Endothelial cell of umbilical vein (primary cell): ENCODE measurements around the gene ARRDC2. TPM values are rescaled to one million over a fixed set of nuclear protein-coding genes. Genes with fewer than 3 reads are reported as not detected.

ENCODE experiments used
- BruUV-seq: library from RNA; stranded (reverse); fragments of 400-500 nt; replicated peaks from 2 replicates; lab custom pipeline; 2021; lab: Mats Ljungman, UMichigan
- CTCF ChIA-PET: fragments of 300-600, 350-600 bp; sonication (Branson Sonifier 250); formaldehyde crosslinking; loops from one replicate; lab custom pipeline; 2021; ENCODE audit warnings: antibody characterized with exemption, inconsistent platforms; lab: Charles Lee
- POLR2A ChIA-PET: fragments of 300-600, 350-600 bp; sonication (Branson Sonifier 250); formaldehyde crosslinking; loops from one replicate; lab custom pipeline; 2021; ENCODE audit warnings: antibody characterized with exemption, inconsistent platforms; lab: Charles Lee
- DNase-seq: peaks from one replicate; pipeline ENCODE4 v3.0.0-alpha.2; 2011; ENCODE audit warnings: low read depth, low spot score
- FAIRE-seq: peaks from 2 replicates; lab custom pipeline; 2011; peaks lifted over from hg19 to GRCh38; lab: Jason Lieb, UNC
- H2AFZ ChIP-seq: 2 replicates; pipeline ENCODE4 v1.6.0; 2012; ENCODE audit warnings: low read depth, low read length, control low read depth, inconsistent platforms
- H3K27ac ChIP-seq: 2 replicates; pipeline ENCODE4 v1.5.1; 2011; ENCODE audit warnings: low read depth, mild to moderate bottlenecking, control low read depth, low read length, moderate library complexity; ENCODE audit not compliant: insufficient read depth
- H3K27me3 ChIP-seq, 2 experiments: 2 replicates each; pipeline versions ENCODE4 v1.6.0 to v1.6.1; 2011; ENCODE audit warnings: low read length in 2 of 2, mixed read lengths in 1 of 2; ENCODE audit not compliant: control insufficient read depth in 2 of 2, insufficient read depth in 2 of 2
- H3K36me3 ChIP-seq, 2 experiments: 2 replicates in 1 of 2; 3 replicates in 1 of 2; pipeline ENCODE4 v1.5.1; 2011; ENCODE audit warnings: low read length in 2 of 2, mild to moderate bottlenecking in 1 of 2, moderate library complexity in 1 of 2; ENCODE audit not compliant: control insufficient read depth in 2 of 2, insufficient read depth in 2 of 2; ENCODE audit errors: extremely low read depth in 1 of 2
- H3K4me1 ChIP-seq: 3 replicates; pipeline ENCODE4 v1.5.1; 2011; ENCODE audit warnings: mild to moderate bottlenecking, low read length; ENCODE audit not compliant: control insufficient read depth, insufficient read depth; ENCODE audit errors: extremely low read depth
- H3K4me2 ChIP-seq: 2 replicates; pipeline ENCODE4 v1.6.1; 2011; ENCODE audit warnings: low read length, control low read depth, mixed read lengths; ENCODE audit not compliant: insufficient read depth
- H3K4me3 ChIP-seq, 3 experiments: fragments of 200-600 bp in 1 of 3; sonication (generic), shearing (Covaris generic) in 1 of 3; replicated peaks in 1 of 3; 2 replicates each; pipeline ENCODE4 v1.5.1; 2011 to 2016; ENCODE audit warnings: control low read depth in 3 of 3, low read length in 3 of 3, mild to moderate bottlenecking in 2 of 3, inconsistent platforms in 1 of 3, low read depth in 1 of 3, moderate library complexity in 1 of 3; ENCODE audit not compliant: insufficient read depth in 1 of 3
- H3K79me2 ChIP-seq: 2 replicates; pipeline ENCODE4 v1.6.0; 2012; ENCODE audit warnings: low read length, inconsistent platforms; ENCODE audit not compliant: control insufficient read depth, insufficient read depth
- H3K9ac ChIP-seq: replicated peaks from 2 replicates; pipeline ENCODE3; 2011; ENCODE audit warnings: low read length, control low read depth; ENCODE audit not compliant: insufficient read depth; ENCODE audit errors: extremely low read depth
- H3K9me1 ChIP-seq: replicated peaks from 3 replicates; pipeline ENCODE4 v1.6.0; 2011; ENCODE audit warnings: mild to moderate bottlenecking, low read length; ENCODE audit not compliant: control insufficient read depth, insufficient read depth; ENCODE audit errors: extremely low read depth
- H3K9me3 ChIP-seq: replicated peaks from 2 replicates; pipeline ENCODE4 v1.5.1; 2012; ENCODE audit warnings: low read length, inconsistent platforms; ENCODE audit not compliant: control insufficient read depth, insufficient read depth
- H4K20me1 ChIP-seq: replicated peaks from 2 replicates; pipeline ENCODE3; 2011; ENCODE audit warnings: mild to moderate bottlenecking, low read length; ENCODE audit not compliant: control insufficient read depth, insufficient read depth; ENCODE audit errors: extremely low read depth
- CTCF ChIP-seq, 2 donors: IDR thresholded peaks; 1 replicate in 1 of 2; 2 replicates in 1 of 2; pipeline ENCODE4 v1.5.1; 2011; ENCODE audit warnings: low read length in 2 of 2, mild to moderate bottlenecking in 2 of 2, moderate library complexity in 2 of 2, control low read depth in 1 of 2, inconsistent platforms in 1 of 2, low read depth in 1 of 2; ENCODE audit not compliant: insufficient read depth in 1 of 2; ENCODE audit errors: extremely low read depth in 1 of 2
- EZH2 ChIP-seq: IDR thresholded peaks from 2 replicates; pipeline ENCODE4 v1.6.1; 2012; ENCODE audit warnings: borderline replicate concordance, low read depth, mild to moderate bottlenecking, moderate library complexity, low read length, inconsistent platforms; ENCODE audit not compliant: severe bottlenecking
- FOS ChIP-seq: IDR thresholded peaks from 2 replicates; pipeline ENCODE4 v1.6.1; 2011; ENCODE audit warnings: mild to moderate bottlenecking, low read length, moderate library complexity, borderline replicate concordance; ENCODE audit not compliant: insufficient read depth
- GATA2 ChIP-seq: IDR thresholded peaks from 2 replicates; pipeline ENCODE4 v1.7.0; 2011; ENCODE audit warnings: low read depth, mild to moderate bottlenecking, moderate library complexity, mixed read lengths, low read length; ENCODE audit not compliant: insufficient read length, insufficient read depth
- JUN ChIP-seq: IDR thresholded peaks from 2 replicates; pipeline ENCODE4 v1.6.1; 2011; ENCODE audit warnings: borderline replicate concordance, low read depth; ENCODE audit not compliant: insufficient read length, insufficient read depth
- MAX ChIP-seq: IDR thresholded peaks from 2 replicates; pipeline ENCODE4 v1.6.1; 2011; ENCODE audit not compliant: insufficient read depth, insufficient read length
- MYC ChIP-seq: IDR thresholded peaks from one replicate; pipeline ENCODE4 v1.6.1; 2011; ENCODE audit warnings: mild to moderate bottlenecking, low read depth, low read length
- POLR2A ChIP-seq: IDR thresholded peaks from 2 replicates; pipeline ENCODE4 v1.6.1; 2012; ENCODE audit warnings: low read depth, mild to moderate bottlenecking, control low read depth, low read length
- POLR2AphosphoS5 ChIP-seq: IDR thresholded peaks from 2 replicates; pipeline ENCODE4 v1.6.1; 2012; ENCODE audit warnings: low read depth, mild to moderate bottlenecking, control low read depth, low read length, moderate library complexity; ENCODE audit not compliant: insufficient read depth
- dilution Hi-C: fragments of 300-500 bp; cut with MboI; formaldehyde crosslinking; loops from one replicate; pipeline ENCODE4 v1.15.0; 2019; ENCODE audit warnings: low sequenced_read_pairs; ENCODE audit not compliant: extremely low pct_ligation_motif_present
- intact Hi-C: fragments of 100-400 bp; cut with micrococcal nuclease; formaldehyde crosslinking; loops from one replicate; pipeline ENCODE4 v1.10.0; 2022
- polyA plus RNA-seq, 4 experiments: library from polyadenylated mRNA; depleted of rRNA in 3 of 4; stranded (reverse) in 3 of 4; unstranded in 1 of 4; fragments of >200 nt; gene quantifications; 2 replicates each; pipeline versions ENCODE4 v1.2.1 to v1.2.3, GENCODE V29; 2011 to 2012; ENCODE audit warnings: missing spikeins in 1 of 4
- total RNA-seq: library from RNA; stranded (reverse); gene quantifications from 2 replicates; pipeline ENCODE4 v1.2.3, GENCODE V29; 2021

Gene ARRDC2
- total and polyA plus RNA-seq, 2 donors (not counting 3 experiments of a cell fraction or from before 2014, with no cell fraction given) = 10.2 to 17.4 TPM

GRCh38 chr19:17963936-17964691 lies 43.9 kb upstream of the ARRDC2 start:
- Histone ChIP-seq H3K27me3 (peaks cover 14 to 18% of the 10 kb centered on the region in 2 experiments), H3K9me3 (no peaks in the 10 kb centered on the region), H3K9me1 (no peaks in the 10 kb centered on the region), H3K9ac (no peak overlapping the region), H3K36me3 (no peaks in the 10 kb centered on the region), H3K27ac (no peak overlapping the region), H2AFZ (no peak overlapping the region), H3K4me1 (peaks cover 6% of the 10 kb centered on the region), H4K20me1 (no peaks in the 10 kb centered on the region), H3K79me2 (no peaks in the 10 kb centered on the region), H3K4me3 (no peak overlapping the region), H3K4me2 (no peak overlapping the region)
- no peak for FAIRE-seq
- no peak for DNase-seq
- ChIA-PET CTCF (interaction anchor here (1.0 kb wide), 1 partner anchor 16 kb away, joined by 3 read pairs; no protein-coding TSS in a partner anchor), POLR2A (no interaction called here)
- BruUV-seq = no TSS peak
- intact Hi-C loops (no loop called here), dilution Hi-C loops (no loop called here)
- TF ChIP-seq MYC = no peak
- no peak for TF ChIP-seq JUN
- no peak for TF ChIP-seq POLR2AphosphoS5
- TF ChIP-seq CTCF (IDR thresholded peaks at IDR 0.05; ENCODE audit: extremely low read depth in 1 of 2, insufficient read depth in 1 of 2, low read depth in 1 of 2, low read length in 2 of 2) = no peak
- no peak for TF ChIP-seq EZH2
- TF ChIP-seq FOS = no peak
- TF ChIP-seq GATA2 = no peak
- TF ChIP-seq MAX = no peak
- TF ChIP-seq POLR2A = no peak
